Left ventricle myocardium inferior (tissue), 1 donor: ENCODE data around the gene CDK15. TPM values are rescaled to one million over a fixed set of nuclear protein-coding genes. Genes with fewer than 3 reads are reported as not detected.

Experiments used
- DNase-seq: peaks from one replicate; pipeline ENCODE4 v3.0.0-alpha.2; 2020
- H3K27ac ChIP-seq: fragments of 200-600 bp; replicated peaks from 2 replicates; pipeline ENCODE4 v1.8.0; 2021
- H3K27me3 ChIP-seq: fragments of 200-600 bp; 2 replicates; pipeline ENCODE4 v1.8.0; 2021; ENCODE audit warnings: low read depth
- H3K36me3 ChIP-seq: fragments of 200-600 bp; 2 replicates; pipeline ENCODE4 v1.8.0; 2021
- H3K4me1 ChIP-seq: fragments of 200-600 bp; 2 replicates; pipeline ENCODE4 v1.8.0; 2021
- H3K4me3 ChIP-seq: fragments of 200-600 bp; 2 replicates; pipeline ENCODE4 v1.8.0; 2021; ENCODE audit warnings: mild to moderate bottlenecking, moderate library complexity
- H3K9me3 ChIP-seq: fragments of 200-600 bp; replicated peaks from 2 replicates; pipeline ENCODE4 v1.8.0; 2021
- CTCF ChIP-seq: fragments of 200-600 bp; IDR thresholded peaks from 2 replicates; pipeline ENCODE4 v1.8.0; 2021; ENCODE audit warnings: antibody characterized with exemption, mild to moderate bottlenecking, borderline replicate concordance
- intact Hi-C: fragments of 100-400 bp; cut with micrococcal nuclease; formaldehyde crosslinking; loops from one replicate; pipeline ENCODE4 v1.11.0; 2022
- total RNA-seq: library from RNA; stranded (reverse); fragmentation: NEBNext Ultra II Directional; extraction: Animal tissue kit (Norgen Biotek cat#: 25700); gene quantifications from one replicate; pipeline ENCODE4 v1.2.1, GENCODE V29; 2021
- donor health status: DM: no; HTN: yes; CAD: no; lungs with severe emphysema.

Gene CDK15
- total RNA-seq, 1 donor from 2014 or later = 0.16 TPM

GRCh38 chr2:201871471-201871870, 65.1 kb downstream of the CDK15 start:
- Histone ChIP-seq H3K4me1 (peaks cover 5% of the 10 kb centered on the region), H3K27me3 (peaks cover 5% of the 10 kb centered on the region), H3K9me3 (no peaks in the 10 kb centered on the region), H3K4me3 (no peak overlapping the region), H3K27ac (no peak overlapping the region), H3K36me3 (no peaks in the 10 kb centered on the region)
- DNase-seq = no peak
- TF ChIP-seq CTCF = no peak
- intact Hi-C loops = no loop called here

GRCh38 chr2:201872591-201872990, 66.3 kb downstream of the CDK15 start:
- no peaks in the 10 kb centered on the region for H3K9me3 ChIP-seq
- DNase-seq = no peak
- no peaks in the 10 kb centered on the region for H3K36me3 ChIP-seq
- H3K4me3 ChIP-seq = no peak overlapping the region
- intact Hi-C loops = no loop called here
- no peak for TF ChIP-seq CTCF
- peaks cover 5% of the 10 kb centered on the region for H3K27me3 ChIP-seq
- H3K27ac ChIP-seq = no peak overlapping the region
- peaks cover 5% of the 10 kb centered on the region for H3K4me1 ChIP-seq

- H3K9me3 ChIP-seq = no peaks in the 10 kb centered on the region
- DNase-seq = no peak
- intact Hi-C loops = no loop called here
- no peaks in the 10 kb centered on the region for H3K36me3 ChIP-seq
- H3K4me1 ChIP-seq = peaks cover 40% of the 10 kb centered on the region
- H3K4me3 ChIP-seq = no peak overlapping the region
- peaks cover 12% of the 10 kb centered on the region for H3K27me3 ChIP-seq
- H3K27ac ChIP-seq = no peak overlapping the region
- no peak for TF ChIP-seq CTCF
These were observed 73.7 kb downstream of the CDK15 start for GRCh38 chr2:201879996-201880395.

- peaks cover 12% of the 10 kb centered on the region for H3K27me3 ChIP-seq
- DNase-seq = no peak
- H3K9me3 ChIP-seq = no peaks in the 10 kb centered on the region
- TF ChIP-seq CTCF = no peak
- H3K27ac ChIP-seq = no peak overlapping the region
- H3K4me1 ChIP-seq = peaks cover 40% of the 10 kb centered on the region
- no peaks in the 10 kb centered on the region for H3K36me3 ChIP-seq
- intact Hi-C loops = no loop called here
- no peak overlapping the region for H3K4me3 ChIP-seq
These were observed 74.2 kb downstream of the CDK15 start for GRCh38 chr2:201880579-201880978.

GRCh38 chr2:201880993-201881611, 74.8 kb downstream of the CDK15 start:
- intact Hi-C loops = no loop called here
- Histone ChIP-seq H3K4me1 (peaks cover 40% of the 10 kb centered on the region), H3K9me3 (no peaks in the 10 kb centered on the region), H3K36me3 (no peaks in the 10 kb centered on the region), H3K4me3 (no peak overlapping the region), H3K27me3 (peaks cover 12% of the 10 kb centered on the region), H3K27ac (no peak overlapping the region)
- no peak for TF ChIP-seq CTCF
- DNase-seq = no peak
